Neural progenitor cell (in vitro differentiated cells): Measurements from ENCODE around the gene LYPD5. TPM values are rescaled to one million over a fixed set of nuclear protein-coding genes. Genes with fewer than 3 reads are reported as not detected.

ENCODE experiments used
- DNase-seq: peaks from one replicate; pipeline ENCODE4 v3.0.0-alpha.2; 2016; ENCODE audit warnings: low spot score
- H2AFZ ChIP-seq: fragments of 200-600 bp; sonication (generic); replicated peaks from 2 replicates; pipeline ENCODE4 v1.6.1; 2016; ENCODE audit warnings: antibody characterized with exemption
- H3F3A ChIP-seq: fragments of 200-600 bp; sonication (generic); 2 replicates; pipeline ENCODE4 v1.6.1; 2016; ENCODE audit warnings: antibody characterized with exemption, low read depth
- H3K27ac ChIP-seq: fragments of 200-600 bp; sonication (generic); 2 replicates; pipeline ENCODE4 v1.5.1; 2016; ENCODE audit warnings: mild to moderate bottlenecking
- H3K27me3 ChIP-seq: fragments of 200-600 bp; sonication (generic); 2 replicates; pipeline ENCODE4 v1.6.1; 2016; ENCODE audit warnings: mild to moderate bottlenecking, moderate library complexity
- H3K36me3 ChIP-seq: fragments of 200-600 bp; sonication (generic); 2 replicates; pipeline ENCODE4 v1.5.1; 2016
- H3K4me1 ChIP-seq: fragments of 200-600 bp; sonication (generic); 2 replicates; pipeline ENCODE4 v1.6.1; 2016; ENCODE audit warnings: mixed run types
- H3K4me2 ChIP-seq: fragments of 200-600 bp; sonication (generic); 2 replicates; pipeline ENCODE4 v1.6.1; 2016
- H3K4me3 ChIP-seq: fragments of 200-600 bp; sonication (generic); 2 replicates; pipeline ENCODE4 v1.5.1; 2016
- H3K79me2 ChIP-seq: fragments of 200-600 bp; sonication (generic); 2 replicates; pipeline ENCODE4 v1.6.1; 2016; ENCODE audit warnings: low read depth
- H3K9ac ChIP-seq: fragments of 200-600 bp; sonication (generic); 2 replicates; pipeline ENCODE4 v1.6.1; 2016
- H3K9me3 ChIP-seq: fragments of 200-600 bp; sonication (generic); 2 replicates; pipeline ENCODE4 v1.5.1; 2016; ENCODE audit warnings: low read depth
- H4K20me1 ChIP-seq: fragments of 200-600 bp; sonication (generic); 2 replicates; pipeline ENCODE4 v1.6.1; 2016; ENCODE audit warnings: low read depth
- H3K27ac Mint-ChIP-seq: 3 replicates; pipeline ENCODE4 v1.8.0; 2021; ENCODE audit warnings: mixed read lengths
- H3K27me3 Mint-ChIP-seq: 2 replicates; pipeline ENCODE4 v1.8.0; 2022; ENCODE audit warnings: low read depth, mild to moderate bottlenecking, inconsistent platforms, moderate library complexity, mixed read lengths; ENCODE audit not compliant: insufficient read depth
- H3K36me3 Mint-ChIP-seq: 3 replicates; pipeline ENCODE4 v1.8.0; 2021; ENCODE audit warnings: mixed read lengths
- H3K4me1 Mint-ChIP-seq: 3 replicates; pipeline ENCODE4 v1.8.0; 2021; ENCODE audit warnings: mixed read lengths
- H3K4me3 Mint-ChIP-seq: 3 replicates; pipeline ENCODE4 v1.8.0; 2021; ENCODE audit warnings: mild to moderate bottlenecking, moderate library complexity, mixed read lengths
- H3K9me3 Mint-ChIP-seq: 3 replicates; pipeline ENCODE4 v1.8.0; 2020; ENCODE audit warnings: mixed read lengths
- EZH2 ChIP-seq: fragments of 200-600 bp; sonication (generic); IDR thresholded peaks from 2 replicates; pipeline ENCODE4 v1.6.1; 2017; ENCODE audit warnings: antibody characterized with exemption, mild to moderate bottlenecking, moderate library complexity
- EZH2phosphoT487 ChIP-seq: fragments of 200-600 bp; sonication (generic); IDR thresholded peaks from 2 replicates; pipeline ENCODE4 v1.6.1; 2017; ENCODE audit warnings: antibody characterized with exemption
- total RNA-seq: library from RNA; depleted of rRNA; stranded (reverse); fragments of >200 nt; gene quantifications from 2 replicates; pipeline ENCODE4 v1.2.3, GENCODE V29; 2015; ENCODE audit warnings: low replicate concordance
- TF ChIP-seq, protein P1 (sequence below): fragments of 200-600 bp; sonication (generic); IDR thresholded peaks from 2 replicates; pipeline ENCODE4 v1.5.1; 2017; ENCODE audit warnings: antibody characterized with exemption, mild to moderate bottlenecking

The LYPD5 gene
- total RNA-seq, 1 donor from 2014 or later = not detected

DNA sequence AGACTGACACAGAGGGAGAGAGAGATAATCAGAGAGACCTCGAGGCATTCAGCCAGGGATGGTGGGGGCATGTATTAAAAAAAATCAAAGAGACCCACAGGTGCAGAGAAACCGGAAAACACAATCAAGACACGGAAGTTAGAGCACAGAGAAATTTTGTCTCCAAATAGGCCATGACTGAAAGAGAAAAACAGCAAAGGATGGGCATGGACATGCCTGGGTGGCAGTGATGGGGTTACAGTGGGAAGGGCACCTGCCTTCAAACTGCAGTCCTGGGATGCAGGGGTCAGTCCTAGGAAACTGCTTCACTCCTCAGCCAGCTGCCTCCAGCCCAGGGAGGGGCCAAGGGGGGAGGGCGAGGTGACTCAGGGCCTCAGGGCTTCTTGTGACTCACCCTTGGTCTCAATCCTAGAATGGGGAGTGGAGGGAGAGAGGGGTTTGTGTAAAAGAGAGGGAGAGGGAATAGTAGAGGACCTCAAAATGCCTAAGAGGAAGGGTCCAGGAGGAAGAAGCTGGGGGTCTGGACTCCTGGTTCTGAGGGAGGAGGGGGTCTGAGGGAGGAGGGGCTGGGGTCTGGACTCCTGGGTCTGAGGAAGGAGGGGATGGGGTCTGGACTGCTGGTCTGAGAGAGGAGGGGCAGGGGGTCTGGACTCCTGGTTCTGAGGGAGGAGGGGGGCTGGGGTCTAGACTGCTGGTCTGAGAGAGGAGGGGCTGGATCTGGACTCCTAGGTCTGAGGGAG lies 17.8 kb downstream of the LYPD5 start:
- Histone ChIP-seq H3K27ac (no peak overlapping the region), H3K9ac (no peak overlapping the region), H3K36me3 (no peaks in the 10 kb centered on the region), H3K79me2 (no peaks in the 10 kb centered on the region), H3F3A (no peaks in the 10 kb centered on the region), H3K4me1 (no peaks in the 10 kb centered on the region), H3K4me2 (no peak overlapping the region), H3K27me3 (no peaks in the 10 kb centered on the region), H3K9me3 (no peaks in the 10 kb centered on the region), H2AFZ (no peak overlapping the region), H4K20me1 (peaks cover 7% of the 10 kb centered on the region), H3K4me3 (no peak overlapping the region)
- Mint-ChIP-seq H3K9me3 (no peaks in the 10 kb centered on the region), H3K4me3 (no peak overlapping the region), H3K27me3 (peaks cover 11% of the 10 kb centered on the region), H3K4me1 (peaks cover 16% of the 10 kb centered on the region), H3K36me3 (no peaks in the 10 kb centered on the region), H3K27ac (no peak overlapping the region)
- TF ChIP-seq, protein P1, sequence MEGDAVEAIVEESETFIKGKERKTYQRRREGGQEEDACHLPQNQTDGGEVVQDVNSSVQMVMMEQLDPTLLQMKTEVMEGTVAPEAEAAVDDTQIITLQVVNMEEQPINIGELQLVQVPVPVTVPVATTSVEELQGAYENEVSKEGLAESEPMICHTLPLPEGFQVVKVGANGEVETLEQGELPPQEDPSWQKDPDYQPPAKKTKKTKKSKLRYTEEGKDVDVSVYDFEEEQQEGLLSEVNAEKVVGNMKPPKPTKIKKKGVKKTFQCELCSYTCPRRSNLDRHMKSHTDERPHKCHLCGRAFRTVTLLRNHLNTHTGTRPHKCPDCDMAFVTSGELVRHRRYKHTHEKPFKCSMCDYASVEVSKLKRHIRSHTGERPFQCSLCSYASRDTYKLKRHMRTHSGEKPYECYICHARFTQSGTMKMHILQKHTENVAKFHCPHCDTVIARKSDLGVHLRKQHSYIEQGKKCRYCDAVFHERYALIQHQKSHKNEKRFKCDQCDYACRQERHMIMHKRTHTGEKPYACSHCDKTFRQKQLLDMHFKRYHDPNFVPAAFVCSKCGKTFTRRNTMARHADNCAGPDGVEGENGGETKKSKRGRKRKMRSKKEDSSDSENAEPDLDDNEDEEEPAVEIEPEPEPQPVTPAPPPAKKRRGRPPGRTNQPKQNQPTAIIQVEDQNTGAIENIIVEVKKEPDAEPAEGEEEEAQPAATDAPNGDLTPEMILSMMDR = no peak
- TF ChIP-seq EZH2 (no peak), EZH2phosphoT487 (no peak)
- DNase-seq = no peak

DNA sequence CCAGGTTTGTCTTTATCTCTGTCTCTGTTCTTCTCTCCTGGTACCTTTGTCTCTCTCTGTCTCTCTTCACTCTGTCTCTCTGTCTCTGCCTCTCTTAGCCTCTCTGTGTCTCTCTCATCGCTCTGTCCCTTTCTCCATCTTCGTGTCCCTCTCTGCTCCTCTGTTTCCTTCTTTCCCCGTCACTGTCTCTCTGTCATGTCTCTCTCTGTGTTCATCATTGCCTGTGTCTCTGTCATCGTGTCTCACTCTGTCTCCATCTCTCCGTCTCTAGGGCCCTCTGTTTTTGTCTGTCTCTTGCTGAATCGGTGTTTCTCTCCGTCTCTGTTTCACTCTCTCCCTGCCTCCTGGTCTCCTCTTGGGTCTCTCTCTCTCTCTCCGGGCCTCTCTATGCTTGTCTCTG lies 18.6 kb downstream of the LYPD5 start:
- DNase-seq = no peak
- peaks cover 18% of the 10 kb centered on the region for H3K4me1 Mint-ChIP-seq
- no peaks in the 10 kb centered on the region for H3K36me3 Mint-ChIP-seq
- Histone ChIP-seq H4K20me1 (peaks cover 2% of the 10 kb centered on the region), H3K79me2 (no peaks in the 10 kb centered on the region), H3K4me2 (no peak overlapping the region), H3K4me1 (no peaks in the 10 kb centered on the region), H3K9ac (no peak overlapping the region), H3K4me3 (no peak overlapping the region), H2AFZ (no peak overlapping the region), H3K9me3 (no peaks in the 10 kb centered on the region), H3K36me3 (no peaks in the 10 kb centered on the region), H3K27ac (no peak overlapping the region), H3F3A (no peaks in the 10 kb centered on the region), H3K27me3 (no peaks in the 10 kb centered on the region)
- H3K4me3 Mint-ChIP-seq = no peak overlapping the region
- no peaks in the 10 kb centered on the region for H3K9me3 Mint-ChIP-seq
- H3K27ac Mint-ChIP-seq = peak overlapping the region; percentile 0
- TF ChIP-seq EZH2phosphoT487 (no peak), EZH2 (no peak)
- TF ChIP-seq, protein P1 = no peak
- H3K27me3 Mint-ChIP-seq = peaks cover 11% of the 10 kb centered on the region

DNA sequence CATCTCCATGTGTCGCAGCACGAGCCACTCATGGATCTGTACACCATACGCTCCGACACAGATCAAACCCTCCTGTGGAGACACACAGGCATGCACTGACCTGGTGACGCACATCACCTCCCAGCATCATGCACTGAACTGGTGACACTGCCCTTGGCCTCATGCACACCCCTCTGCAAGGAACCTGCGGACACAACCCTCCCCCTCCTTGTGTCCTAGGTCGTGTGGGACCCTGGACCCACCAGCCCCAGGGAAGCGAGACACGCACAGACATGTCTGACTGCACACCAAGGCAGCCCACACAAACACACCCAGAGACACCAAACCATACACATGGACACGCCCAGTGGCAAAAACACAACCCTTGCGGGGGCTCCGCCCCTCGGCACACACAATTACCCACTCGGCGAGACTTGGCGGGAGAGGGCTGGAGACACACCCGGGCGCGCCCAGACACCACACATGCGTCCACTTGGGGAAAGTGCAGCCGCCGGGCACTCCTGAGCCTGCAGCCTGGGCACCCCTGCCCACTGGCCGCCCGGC lies 19.5 kb downstream of the LYPD5 start:
- Histone ChIP-seq H3K27me3 (no peaks in the 10 kb centered on the region), H3K4me3 (no peak overlapping the region), H4K20me1 (no peaks in the 10 kb centered on the region), H3K27ac (no peak overlapping the region), H3K4me1 (peaks cover 3% of the 10 kb centered on the region), H3K9me3 (no peaks in the 10 kb centered on the region), H2AFZ (no peak overlapping the region), H3K9ac (no peak overlapping the region), H3F3A (peaks cover 2% of the 10 kb centered on the region), H3K36me3 (no peaks in the 10 kb centered on the region), H3K4me2 (no peak overlapping the region), H3K79me2 (no peaks in the 10 kb centered on the region)
- peak overlapping the region; percentile 40 for H3K27ac Mint-ChIP-seq
- no peak for DNase-seq
- H3K4me1 Mint-ChIP-seq = peaks cover 25% of the 10 kb centered on the region
- peaks cover 14% of the 10 kb centered on the region for H3K27me3 Mint-ChIP-seq
- no peaks in the 10 kb centered on the region for H3K9me3 Mint-ChIP-seq
- TF ChIP-seq, protein P1 = no peak
- TF ChIP-seq EZH2phosphoT487 (no peak), EZH2 (no peak)
- no peaks in the 10 kb centered on the region for H3K36me3 Mint-ChIP-seq
- no peak overlapping the region for H3K4me3 Mint-ChIP-seq
